RWPE1 (cell line): ENCODE data around the gene TTC28.

Source experiments
- CTCF ChIA-PET: fragments of 350-600 bp; sonication (Branson Sonifier 250); formaldehyde crosslinking; extraction: SDS; loops from one replicate; lab custom pipeline; 2021; lab: Yijun Ruan, JAX
- POLR2A ChIA-PET: fragments of 400-600 bp; formaldehyde crosslinking; extraction: SDS; loops from one replicate; lab custom pipeline; 2020; ENCODE audit warnings: antibody characterized with exemption; ENCODE audit not compliant: low non-redundant PET; lab: Yijun Ruan, JAX
- DNase-seq: peaks from one replicate; pipeline ENCODE4 v3.0.0; 2012; ENCODE audit warnings: low spot score
- H3K27ac ChIP-seq: fragments of 450-650 bp; 2 replicates; pipeline ENCODE4 v1.5.1; 2017
- TF ChIP-seq, protein P1 (sequence below): fragments of 450-650 bp; conservative IDR thresholded peaks from 2 replicates; pipeline ENCODE4 v1.5.1; 2017; ENCODE audit warnings: low read depth, mild to moderate bottlenecking

Gene TTC28

DNA sequence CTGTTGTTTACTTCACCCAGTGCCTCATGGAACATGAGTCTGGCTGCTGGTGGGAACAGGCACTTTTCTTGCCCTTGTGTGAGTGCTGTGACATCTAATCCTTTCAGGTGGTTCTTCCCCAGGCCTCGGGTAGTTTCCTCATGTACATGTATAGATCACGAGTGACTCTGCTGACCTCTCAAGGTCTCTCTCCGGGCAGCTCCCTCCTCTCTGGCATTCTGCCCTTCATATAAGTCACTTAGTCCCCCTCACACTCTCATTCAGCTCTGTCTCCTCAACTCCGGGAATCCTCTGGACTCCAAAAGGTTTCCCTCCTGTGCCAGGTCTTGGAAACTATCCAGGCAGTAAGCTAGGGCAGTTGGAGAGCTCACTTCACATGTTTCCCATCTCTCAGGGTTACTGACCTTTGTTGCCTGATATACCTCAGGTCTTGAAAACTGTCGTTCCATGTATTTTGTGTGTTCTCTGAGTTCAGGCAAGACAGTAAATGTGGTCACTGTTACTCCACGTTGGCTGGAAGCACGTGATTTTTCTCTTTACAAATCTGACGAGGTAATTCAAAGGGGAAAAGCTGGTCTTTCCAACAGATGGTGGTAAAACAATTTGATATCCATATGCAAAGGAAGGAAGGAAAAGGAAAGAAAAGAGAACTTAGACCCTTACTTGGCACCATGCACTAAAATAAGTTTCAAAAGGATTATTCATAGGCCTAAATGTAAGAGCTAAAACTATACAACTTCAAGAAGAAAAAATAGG, 720.1 kb downstream of the TTC28 start:
- CTCF ChIA-PET = no interaction called here
- POLR2A ChIA-PET = no interaction called here
- DNase-seq = no peak
- TF ChIP-seq, protein P1, sequence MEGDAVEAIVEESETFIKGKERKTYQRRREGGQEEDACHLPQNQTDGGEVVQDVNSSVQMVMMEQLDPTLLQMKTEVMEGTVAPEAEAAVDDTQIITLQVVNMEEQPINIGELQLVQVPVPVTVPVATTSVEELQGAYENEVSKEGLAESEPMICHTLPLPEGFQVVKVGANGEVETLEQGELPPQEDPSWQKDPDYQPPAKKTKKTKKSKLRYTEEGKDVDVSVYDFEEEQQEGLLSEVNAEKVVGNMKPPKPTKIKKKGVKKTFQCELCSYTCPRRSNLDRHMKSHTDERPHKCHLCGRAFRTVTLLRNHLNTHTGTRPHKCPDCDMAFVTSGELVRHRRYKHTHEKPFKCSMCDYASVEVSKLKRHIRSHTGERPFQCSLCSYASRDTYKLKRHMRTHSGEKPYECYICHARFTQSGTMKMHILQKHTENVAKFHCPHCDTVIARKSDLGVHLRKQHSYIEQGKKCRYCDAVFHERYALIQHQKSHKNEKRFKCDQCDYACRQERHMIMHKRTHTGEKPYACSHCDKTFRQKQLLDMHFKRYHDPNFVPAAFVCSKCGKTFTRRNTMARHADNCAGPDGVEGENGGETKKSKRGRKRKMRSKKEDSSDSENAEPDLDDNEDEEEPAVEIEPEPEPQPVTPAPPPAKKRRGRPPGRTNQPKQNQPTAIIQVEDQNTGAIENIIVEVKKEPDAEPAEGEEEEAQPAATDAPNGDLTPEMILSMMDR = no peak
- H3K27ac ChIP-seq = no peak overlapping the region

DNA sequence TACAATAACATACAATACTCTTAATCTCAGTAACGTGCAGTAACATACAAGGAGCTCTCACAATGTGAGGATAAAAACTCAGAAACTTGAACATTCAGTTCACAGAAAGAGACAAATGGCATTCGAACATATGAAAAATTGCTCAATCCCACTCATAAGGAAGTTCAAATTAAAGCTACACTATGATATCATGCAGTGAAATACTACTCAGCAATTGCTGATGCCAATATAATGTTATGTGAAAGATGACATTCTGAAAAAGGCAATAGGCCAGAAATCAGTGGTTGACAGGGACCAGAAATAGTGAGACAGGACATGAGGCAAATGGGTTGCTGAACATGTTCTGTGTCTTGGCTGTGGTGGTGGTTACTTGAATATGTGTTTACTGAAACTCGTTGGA, 726.9 kb downstream of the TTC28 start:
- H3K27ac ChIP-seq = no peak overlapping the region
- no peak for DNase-seq
- ChIA-PET POLR2A (no interaction called here), CTCF (no interaction called here)
- TF ChIP-seq, protein P1 = no peak

DNA sequence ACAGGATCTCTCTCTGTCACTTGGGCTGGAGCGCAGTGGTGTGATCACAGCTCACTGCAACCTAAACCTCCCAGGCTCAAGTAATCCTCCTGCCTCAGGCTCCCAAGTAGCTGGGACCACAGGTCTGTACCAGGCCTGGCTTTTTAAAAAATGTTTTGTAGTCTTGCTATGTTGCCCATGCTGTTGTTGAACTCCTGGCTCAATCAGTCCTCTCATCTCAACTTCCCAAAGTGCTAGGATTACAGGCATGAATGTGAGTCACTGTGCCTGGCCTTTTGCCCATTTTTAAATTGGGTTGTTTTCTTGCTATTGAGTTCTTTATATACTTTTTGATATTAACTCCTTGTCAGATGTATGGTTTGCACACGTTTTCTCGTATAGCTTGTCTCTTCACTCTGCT, 727.5 kb downstream of the TTC28 start:
- TF ChIP-seq, protein P1 = no peak
- no peak overlapping the region for H3K27ac ChIP-seq
- ChIA-PET POLR2A (no interaction called here), CTCF (no interaction called here)
- no peak for DNase-seq

DNA sequence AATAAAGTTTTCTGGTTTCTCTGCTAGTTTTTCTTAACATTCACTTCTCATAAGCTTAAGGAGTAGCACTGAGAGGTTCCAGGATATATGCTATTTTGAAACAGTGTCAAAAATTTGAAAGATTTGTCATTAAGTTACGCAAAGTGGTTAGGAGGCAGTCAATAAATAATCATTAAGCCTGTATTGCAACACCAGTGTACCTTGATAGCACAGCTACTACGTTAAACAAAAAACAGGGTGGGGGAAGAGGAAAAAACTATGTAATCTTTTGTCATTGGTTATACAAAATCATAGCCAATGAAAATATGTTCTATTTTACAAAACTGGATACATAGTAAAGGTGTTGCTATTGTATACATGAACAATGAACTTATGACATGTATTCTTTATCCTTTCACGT, 730.2 kb downstream of the TTC28 start:
- H3K27ac ChIP-seq = no peak overlapping the region
- ChIA-PET POLR2A (no interaction called here), CTCF (interaction anchor here (0.5 kb wide), 1 partner anchor 69 kb away, joined by 6 read pairs; no protein-coding TSS in a partner anchor)
- no peak for DNase-seq
- TF ChIP-seq, protein P1 = no peak

DNA sequence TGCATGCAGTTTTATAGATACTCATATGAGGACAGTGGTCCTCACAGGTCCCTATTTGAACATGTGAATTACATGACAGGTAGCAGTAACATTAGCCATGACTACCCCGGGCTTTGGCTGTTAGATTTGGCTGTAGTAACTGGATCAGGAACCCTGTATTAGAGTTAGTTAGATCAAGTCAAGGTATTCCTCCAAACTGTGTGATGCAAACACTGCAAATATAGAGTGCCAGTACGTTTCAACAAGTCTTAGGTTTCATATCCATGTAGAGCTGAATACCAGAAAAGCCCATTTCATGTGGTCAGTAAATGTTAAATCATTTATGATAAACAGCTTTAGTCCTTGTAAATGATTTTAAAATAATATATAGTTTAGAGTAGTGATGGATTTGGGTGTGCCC, 731.1 kb downstream of the TTC28 start:
- TF ChIP-seq, protein P1 = no peak
- CTCF ChIA-PET = no interaction called here
- DNase-seq = no peak
- no peak overlapping the region for H3K27ac ChIP-seq
- POLR2A ChIA-PET = no interaction called here

DNA sequence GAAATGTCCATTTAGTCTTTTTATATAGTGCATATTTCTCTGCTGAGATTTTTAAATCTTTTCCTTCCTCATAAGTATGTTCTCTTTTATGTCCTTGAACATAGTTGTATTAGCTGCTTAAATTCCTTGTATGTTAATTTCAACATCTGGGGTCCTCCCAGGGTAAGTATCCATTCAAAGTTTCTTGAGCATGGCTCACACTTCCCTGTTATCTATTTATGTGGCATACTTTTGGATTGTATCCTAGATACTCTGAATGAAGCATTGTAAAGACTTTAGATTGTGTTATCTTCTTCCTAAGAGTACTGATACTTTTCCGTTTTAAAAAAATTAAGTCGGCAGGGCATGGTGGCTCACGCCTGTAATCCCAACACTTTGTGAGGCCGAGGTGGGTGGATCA, 732.2 kb downstream of the TTC28 start:
- TF ChIP-seq, protein P1 = no peak
- no peak overlapping the region for H3K27ac ChIP-seq
- no peak for DNase-seq
- POLR2A ChIA-PET = no interaction called here
- CTCF ChIA-PET = no interaction called here
